OCI-LY1 (cell line): ENCODE results near the gene TLR6.

Source experiments
- H2AFZ ChIP-seq: fragments of 200-600 bp; sonication (generic), shearing (Covaris generic); 2 replicates; pipeline ENCODE4 v1.6.0; 2014; ENCODE audit warnings: antibody characterized with exemption, mild to moderate bottlenecking, low read length
- H3F3A ChIP-seq: fragments of 200-600 bp; sonication (generic), shearing (Covaris generic); 2 replicates; pipeline ENCODE4 v1.6.0; 2014; ENCODE audit warnings: mild to moderate bottlenecking, antibody characterized with exemption, low read length, moderate library complexity; ENCODE audit not compliant: insufficient read depth
- H3K27ac ChIP-seq: fragments of 200-600 bp; sonication (generic); 2 replicates; pipeline ENCODE4 v1.5.1; 2014; ENCODE audit warnings: low read length, mixed run types, mild to moderate bottlenecking, low read depth; ENCODE audit not compliant: poor library complexity, severe bottlenecking
- H3K27me3 ChIP-seq: fragments of 200-600 bp; sonication (generic); 2 replicates; pipeline ENCODE4 v1.6.0; 2014; ENCODE audit warnings: antibody characterized with exemption, mild to moderate bottlenecking, low read length, moderate library complexity; ENCODE audit not compliant: insufficient read depth
- H3K36me3 ChIP-seq: fragments of 200-600 bp; sonication (generic); 2 replicates; pipeline ENCODE4 v1.6.1; 2014; ENCODE audit warnings: mild to moderate bottlenecking, antibody characterized with exemption, low read length, moderate library complexity, mixed read lengths; ENCODE audit not compliant: insufficient read depth
- H3K4me1 ChIP-seq: fragments of 200-600 bp; sonication (generic); 2 replicates; pipeline ENCODE4 v1.5.1; 2014; ENCODE audit warnings: mild to moderate bottlenecking, low read length, moderate library complexity; ENCODE audit not compliant: insufficient read depth, severe bottlenecking
- H3K4me2 ChIP-seq: fragments of 200-600 bp; sonication (generic), shearing (Covaris generic); 2 replicates; pipeline ENCODE4 v1.6.1; 2014; ENCODE audit warnings: low read length
- H3K4me3 ChIP-seq: fragments of 200-600 bp; sonication (generic); 2 replicates; pipeline ENCODE4 v1.5.1; 2014; ENCODE audit warnings: low read length, low read depth, mild to moderate bottlenecking, mixed read lengths; ENCODE audit not compliant: poor library complexity, severe bottlenecking
- H3K79me2 ChIP-seq: fragments of 200-600 bp; shearing (Covaris generic); 2 replicates; pipeline ENCODE4 v1.6.1; 2016; ENCODE audit warnings: mixed run types, low read length, mixed read lengths; ENCODE audit not compliant: insufficient read depth
- H3K9ac ChIP-seq: fragments of 200-600 bp; sonication (generic), shearing (Covaris generic); 2 replicates; pipeline ENCODE4 v1.6.1; 2014; ENCODE audit warnings: mild to moderate bottlenecking, low read length, mixed read lengths
- H3K9me2 ChIP-seq: fragments of 200-600 bp; sonication (generic), shearing (Covaris generic); 2 replicates; pipeline ENCODE4 v1.6.1; 2014; ENCODE audit warnings: low read depth, mild to moderate bottlenecking, low read length, mixed read lengths
- H3K9me3 ChIP-seq: fragments of 200-600 bp; shearing (Covaris generic); 2 replicates; pipeline ENCODE4 v1.6.1; 2014; ENCODE audit warnings: low read length, mixed read lengths
- H4K20me1 ChIP-seq: fragments of 200-600 bp; sonication (generic), shearing (Covaris generic); 2 replicates; pipeline ENCODE4 v1.6.0; 2016; ENCODE audit warnings: mild to moderate bottlenecking, low read length; ENCODE audit not compliant: insufficient read depth
- EZH2 ChIP-seq: fragments of 200-600 bp; sonication (generic), shearing (Covaris generic); IDR thresholded peaks from 2 replicates; pipeline ENCODE4 v1.8.0; 2017; ENCODE audit warnings: borderline replicate concordance, mixed run types, mild to moderate bottlenecking, antibody characterized with exemption, low read length, moderate library complexity, mixed read lengths
- TF ChIP-seq, protein P1 (sequence below): fragments of 200-600 bp; sonication (generic), shearing (Covaris generic); IDR thresholded peaks from 2 replicates; pipeline ENCODE4 v1.5.1; 2017; ENCODE audit warnings: mild to moderate bottlenecking, antibody characterized with exemption, low read length, moderate library complexity, mixed read lengths

The TLR6 gene

DNA sequence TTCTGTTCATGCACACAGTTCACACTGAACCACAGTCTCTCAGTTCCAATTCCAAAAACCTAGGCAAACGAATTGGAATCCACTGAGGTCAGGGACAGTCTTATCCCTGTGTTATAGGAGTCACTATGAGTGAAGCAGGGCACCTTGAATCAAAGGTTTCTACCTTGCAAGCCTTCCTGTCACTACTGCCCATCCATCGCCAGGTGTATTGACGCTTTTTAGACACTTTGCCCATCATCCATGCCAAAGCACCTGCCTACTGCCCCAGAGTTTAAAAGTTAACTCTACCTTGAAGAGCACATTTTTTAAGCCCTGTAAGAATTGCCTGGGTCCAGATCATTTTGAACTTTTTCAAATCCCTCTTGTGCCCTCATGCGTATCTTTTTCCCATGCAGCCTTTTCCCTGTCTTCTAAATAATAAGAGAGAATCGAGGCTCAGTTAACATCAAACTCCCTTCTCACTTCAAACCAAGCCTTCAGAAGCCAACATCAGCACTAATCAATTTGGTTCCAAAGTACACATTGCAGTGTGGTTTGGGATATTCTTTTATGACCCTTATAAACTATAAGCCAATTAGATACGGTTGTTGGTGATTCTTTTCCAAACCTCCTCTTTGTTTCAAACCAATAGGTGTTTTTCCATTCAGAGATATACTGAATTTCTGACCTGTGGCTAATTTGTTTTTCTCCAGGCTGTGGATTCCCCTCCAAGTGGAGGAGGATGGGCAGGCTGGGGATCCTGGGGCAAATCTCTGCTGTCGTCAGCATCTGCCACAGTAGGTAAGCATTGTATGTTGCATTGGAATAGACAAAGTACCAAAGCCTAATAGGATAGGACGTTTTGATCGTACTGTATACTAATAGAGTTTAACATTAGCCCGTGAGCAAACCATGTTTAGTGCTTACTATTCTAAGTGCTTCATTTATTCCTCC is 34.7 kb upstream of the TLR6 start:
- H3K4me3 ChIP-seq = no peak overlapping the region
- peaks cover 6% of the 10 kb centered on the region for H3K4me1 ChIP-seq
- no peaks in the 10 kb centered on the region for H3K9me3 ChIP-seq
- H2AFZ ChIP-seq = no peak overlapping the region
- H3K9me2 ChIP-seq = no peaks in the 10 kb centered on the region
- H3K9ac ChIP-seq = no peak overlapping the region
- no peaks in the 10 kb centered on the region for H3F3A ChIP-seq
- H3K36me3 ChIP-seq = no peaks in the 10 kb centered on the region
- H3K79me2 ChIP-seq = no peaks in the 10 kb centered on the region
- H3K27ac ChIP-seq = no peak overlapping the region
- H4K20me1 ChIP-seq = no peaks in the 10 kb centered on the region
- no peaks in the 10 kb centered on the region for H3K27me3 ChIP-seq
- H3K4me2 ChIP-seq = no peak overlapping the region
- TF ChIP-seq, protein P1, sequence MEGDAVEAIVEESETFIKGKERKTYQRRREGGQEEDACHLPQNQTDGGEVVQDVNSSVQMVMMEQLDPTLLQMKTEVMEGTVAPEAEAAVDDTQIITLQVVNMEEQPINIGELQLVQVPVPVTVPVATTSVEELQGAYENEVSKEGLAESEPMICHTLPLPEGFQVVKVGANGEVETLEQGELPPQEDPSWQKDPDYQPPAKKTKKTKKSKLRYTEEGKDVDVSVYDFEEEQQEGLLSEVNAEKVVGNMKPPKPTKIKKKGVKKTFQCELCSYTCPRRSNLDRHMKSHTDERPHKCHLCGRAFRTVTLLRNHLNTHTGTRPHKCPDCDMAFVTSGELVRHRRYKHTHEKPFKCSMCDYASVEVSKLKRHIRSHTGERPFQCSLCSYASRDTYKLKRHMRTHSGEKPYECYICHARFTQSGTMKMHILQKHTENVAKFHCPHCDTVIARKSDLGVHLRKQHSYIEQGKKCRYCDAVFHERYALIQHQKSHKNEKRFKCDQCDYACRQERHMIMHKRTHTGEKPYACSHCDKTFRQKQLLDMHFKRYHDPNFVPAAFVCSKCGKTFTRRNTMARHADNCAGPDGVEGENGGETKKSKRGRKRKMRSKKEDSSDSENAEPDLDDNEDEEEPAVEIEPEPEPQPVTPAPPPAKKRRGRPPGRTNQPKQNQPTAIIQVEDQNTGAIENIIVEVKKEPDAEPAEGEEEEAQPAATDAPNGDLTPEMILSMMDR = no peak
- no peak for TF ChIP-seq EZH2

DNA sequence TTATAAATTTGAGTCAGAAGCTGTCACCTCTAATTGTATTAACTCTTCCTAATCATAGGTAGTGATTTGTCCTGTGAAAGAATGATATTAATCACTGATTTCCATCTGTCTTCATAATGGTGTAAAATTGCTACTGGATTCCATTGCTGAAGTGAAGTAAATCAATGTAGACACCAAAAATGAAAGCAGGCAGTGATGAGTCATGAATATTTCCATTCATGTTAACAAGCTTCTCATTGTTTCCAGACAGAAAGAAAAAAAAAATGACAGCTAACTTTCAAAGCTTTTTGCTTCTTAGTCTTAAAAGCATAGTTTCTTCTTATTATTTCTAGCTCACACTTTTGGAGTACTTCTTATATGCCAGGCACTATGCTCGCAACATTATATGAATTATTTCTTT is 32.5 kb upstream of the TLR6 start:
- Histone ChIP-seq H2AFZ (no peak overlapping the region), H3F3A (no peaks in the 10 kb centered on the region), H3K27me3 (no peaks in the 10 kb centered on the region), H3K79me2 (no peaks in the 10 kb centered on the region), H3K4me2 (no peak overlapping the region), H3K36me3 (no peaks in the 10 kb centered on the region), H4K20me1 (no peaks in the 10 kb centered on the region), H3K27ac (no peak overlapping the region), H3K9ac (no peak overlapping the region), H3K9me3 (no peaks in the 10 kb centered on the region), H3K4me1 (peaks cover 6% of the 10 kb centered on the region), H3K4me3 (no peak overlapping the region), H3K9me2 (no peaks in the 10 kb centered on the region)
- TF ChIP-seq, protein P1 = no peak
- no peak for TF ChIP-seq EZH2

DNA sequence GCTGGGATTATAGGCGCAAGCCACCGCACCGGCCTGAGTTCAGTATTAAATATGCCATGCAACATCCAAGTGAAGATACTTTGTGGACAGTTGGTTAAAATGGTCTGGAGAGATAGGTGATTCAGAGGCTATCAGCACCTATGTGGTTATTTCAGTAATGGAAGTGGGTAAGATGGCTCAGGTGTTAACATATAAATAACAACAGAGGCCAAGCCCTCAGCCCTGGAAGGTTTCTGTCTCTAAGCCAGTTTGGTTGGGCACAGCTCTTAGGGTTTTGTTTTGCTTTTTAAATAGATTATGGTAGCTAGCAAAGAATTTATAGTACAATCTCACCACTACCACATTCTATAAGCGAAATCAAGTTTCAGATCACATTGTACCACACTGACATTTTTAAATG is 27.6 kb upstream of the TLR6 start:
- Histone ChIP-seq H3F3A (no peaks in the 10 kb centered on the region), H3K4me3 (no peak overlapping the region), H3K9ac (no peak overlapping the region), H3K9me3 (no peaks in the 10 kb centered on the region), H3K27ac (no peak overlapping the region), H3K4me2 (no peak overlapping the region), H3K36me3 (no peaks in the 10 kb centered on the region), H3K79me2 (no peaks in the 10 kb centered on the region), H3K27me3 (no peaks in the 10 kb centered on the region), H3K9me2 (no peaks in the 10 kb centered on the region), H4K20me1 (no peaks in the 10 kb centered on the region), H3K4me1 (peaks cover 5% of the 10 kb centered on the region), H2AFZ (no peak overlapping the region)
- no peak for TF ChIP-seq EZH2
- TF ChIP-seq, protein P1 = no peak
